Peyer's patch (tissue), 4 donors: ENCODE measurements around the gene UGCG. TPM values are rescaled to one million over a fixed set of nuclear protein-coding genes. Genes with fewer than 3 reads are reported as not detected.

Source experiments
- DNase-seq, 3 donors: peaks; one replicate each; pipeline ENCODE4 v3.0.0-alpha.2; 2017 to 2019
- H3K27ac ChIP-seq, 4 donors: fragments of 200-600 bp; sonication (generic); one replicate each; pipeline ENCODE4 v1.5.1; 2016 to 2019
- H3K27me3 ChIP-seq, 2 donors: fragments of 200-600 bp; sonication (generic); one replicate each; pipeline ENCODE4 v1.5.1; 2019
- H3K36me3 ChIP-seq, 3 donors: fragments of 200-600 bp; sonication (generic); one replicate each; pipeline ENCODE4 v1.5.1; 2016 to 2019
- H3K4me1 ChIP-seq, 4 donors: fragments of 200-600 bp; sonication (generic); one replicate each; pipeline ENCODE4 v1.5.1; 2016 to 2019
- H3K4me3 ChIP-seq, 4 donors: fragments of 200-600 bp; sonication (generic); 1 replicate in 3 of 4; 2 replicates in 1 of 4; pipeline ENCODE4 v1.5.1; 2016 to 2019; ENCODE audit warnings: mild to moderate bottlenecking in 1 of 4
- H3K9me3 ChIP-seq, 4 donors: fragments of 200-600 bp; sonication (generic); one replicate each; pipeline ENCODE4 v1.5.1; 2016 to 2019; ENCODE audit warnings: mild to moderate bottlenecking in 1 of 4
- POLR2A ChIP-seq, 2 donors: fragments of 450-650 bp; IDR thresholded peaks; one replicate each; pipeline ENCODE4 v1.5.1; 2017; ENCODE audit warnings: antibody characterized with exemption in 2 of 2, mild to moderate bottlenecking in 2 of 2, moderate library complexity in 2 of 2
- total RNA-seq, 4 donors: library from RNA; depleted of rRNA; stranded (reverse); fragments of >200 nt; gene quantifications; one replicate each; pipeline ENCODE4 v1.1.0, GENCODE V29; 2016
- TF ChIP-seq, protein P1 (sequence below), 6 experiments: fragments of 450-650 bp in 4 of 6; fragments of 200-600 bp in 2 of 6; sonication (generic) in 1 of 6; IDR thresholded peaks; one replicate each; pipeline ENCODE4 v1.5.1; 2017 to 2019; ENCODE audit warnings: antibody characterized with exemption in 6 of 6, mild to moderate bottlenecking in 3 of 6, moderate library complexity in 1 of 6

The UGCG gene
- total RNA-seq, 4 donors from 2014 or later = 35.6 to 68.5 (median 61.4) TPM

- Histone ChIP-seq H3K36me3 (no peaks in the 10 kb centered on the region), H3K9me3 (no peaks in the 10 kb centered on the region), H3K4me3 (no peak overlapping the region), H3K27me3 (no peaks in the 10 kb centered on the region), H3K27ac (peak overlapping the region in 2 of 4 donors; percentile 78 to 93), H3K4me1 (peaks cover 0 to 16% (median 2%) of the 10 kb centered on the region in 4 donors)
- peak in 1 of 3 donors; percentile 55 for DNase-seq
- TF ChIP-seq POLR2A (IDR thresholded peaks at IDR 0.05) = no peak
- TF ChIP-seq, protein P1, sequence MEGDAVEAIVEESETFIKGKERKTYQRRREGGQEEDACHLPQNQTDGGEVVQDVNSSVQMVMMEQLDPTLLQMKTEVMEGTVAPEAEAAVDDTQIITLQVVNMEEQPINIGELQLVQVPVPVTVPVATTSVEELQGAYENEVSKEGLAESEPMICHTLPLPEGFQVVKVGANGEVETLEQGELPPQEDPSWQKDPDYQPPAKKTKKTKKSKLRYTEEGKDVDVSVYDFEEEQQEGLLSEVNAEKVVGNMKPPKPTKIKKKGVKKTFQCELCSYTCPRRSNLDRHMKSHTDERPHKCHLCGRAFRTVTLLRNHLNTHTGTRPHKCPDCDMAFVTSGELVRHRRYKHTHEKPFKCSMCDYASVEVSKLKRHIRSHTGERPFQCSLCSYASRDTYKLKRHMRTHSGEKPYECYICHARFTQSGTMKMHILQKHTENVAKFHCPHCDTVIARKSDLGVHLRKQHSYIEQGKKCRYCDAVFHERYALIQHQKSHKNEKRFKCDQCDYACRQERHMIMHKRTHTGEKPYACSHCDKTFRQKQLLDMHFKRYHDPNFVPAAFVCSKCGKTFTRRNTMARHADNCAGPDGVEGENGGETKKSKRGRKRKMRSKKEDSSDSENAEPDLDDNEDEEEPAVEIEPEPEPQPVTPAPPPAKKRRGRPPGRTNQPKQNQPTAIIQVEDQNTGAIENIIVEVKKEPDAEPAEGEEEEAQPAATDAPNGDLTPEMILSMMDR (IDR thresholded peaks at IDR 0.05) = no peak
Observed at GRCh38 chr9:111966124-111966723, 69.6 kb downstream of the UGCG start.

DNA sequence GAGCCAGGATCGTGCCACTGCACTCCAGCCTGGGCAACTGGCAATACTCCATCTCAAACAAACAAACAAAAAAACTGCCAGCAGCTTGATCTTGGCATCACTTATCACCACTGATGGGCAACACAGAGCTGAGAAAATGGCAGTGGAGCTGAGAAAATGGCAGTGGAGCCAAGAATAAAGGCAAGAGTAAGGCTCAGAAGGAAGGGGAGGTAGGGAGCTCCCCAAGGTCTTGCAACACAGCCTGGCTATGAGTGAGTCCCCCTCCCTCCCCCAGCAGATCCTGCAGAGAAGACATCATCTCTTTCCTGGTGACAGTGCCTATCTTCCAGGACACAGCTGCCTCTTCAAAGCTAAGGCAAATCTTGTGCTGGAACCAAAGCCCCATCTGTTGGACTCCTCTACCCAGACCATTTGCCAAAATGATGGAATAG is 70.3 kb downstream of the UGCG start:
- no peak for TF ChIP-seq POLR2A (IDR thresholded peaks at IDR 0.05)
- TF ChIP-seq, protein P1 (IDR thresholded peaks at IDR 0.05) = no peak
- DNase-seq = peak in 1 of 3 donors; percentile 43
- Histone ChIP-seq H3K9me3 (no peaks in the 10 kb centered on the region), H3K4me3 (no peak overlapping the region), H3K27ac (peak overlapping the region in 1 of 4 donors; percentile 93), H3K36me3 (no peaks in the 10 kb centered on the region), H3K4me1 (peaks cover 0 to 12% (median 2%) of the 10 kb centered on the region in 4 donors), H3K27me3 (no peaks in the 10 kb centered on the region)

DNA sequence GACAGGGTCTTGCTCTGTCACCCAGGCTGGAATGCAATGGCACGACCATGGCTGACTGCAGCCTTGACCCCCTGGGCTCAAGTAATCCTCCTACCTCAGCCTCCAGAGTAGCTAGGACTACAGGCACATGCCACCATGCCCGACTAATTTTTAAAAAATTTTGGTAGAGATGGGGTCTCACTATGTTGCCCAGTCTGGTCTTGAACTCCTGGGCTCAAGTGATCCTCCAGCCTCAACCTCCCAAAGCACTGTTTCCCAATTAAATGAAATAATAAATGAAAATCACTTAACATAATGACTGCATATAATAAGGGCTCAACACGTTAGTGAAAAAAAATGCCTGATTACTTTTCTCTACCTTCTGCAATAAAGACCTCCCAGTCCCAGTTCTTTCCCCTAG is 71.0 kb downstream of the UGCG start:
- DNase-seq = no peak
- no peak for TF ChIP-seq POLR2A (IDR thresholded peaks at IDR 0.05)
- TF ChIP-seq, protein P1 (IDR thresholded peaks at IDR 0.05) = no peak
- no peak overlapping the region for H3K27ac ChIP-seq
- H3K36me3 ChIP-seq = no peaks in the 10 kb centered on the region
- H3K27me3 ChIP-seq = no peaks in the 10 kb centered on the region
- no peak overlapping the region for H3K4me3 ChIP-seq
- no peaks in the 10 kb centered on the region for H3K9me3 ChIP-seq
- peaks cover 0 to 11% (median 2%) of the 10 kb centered on the region in 4 donors for H3K4me1 ChIP-seq

- H3K4me1 ChIP-seq = peaks cover 0 to 16% (median 2%) of the 10 kb centered on the region in 4 donors
- peak in 1 of 3 donors; percentile 45 for DNase-seq
- TF ChIP-seq POLR2A (IDR thresholded peaks at IDR 0.05) = no peak
- TF ChIP-seq, protein P1 (IDR thresholded peaks at IDR 0.05) = no peak
- H3K27me3 ChIP-seq = no peaks in the 10 kb centered on the region
- H3K36me3 ChIP-seq = no peaks in the 10 kb centered on the region
- H3K9me3 ChIP-seq = no peaks in the 10 kb centered on the region
- no peak overlapping the region for H3K4me3 ChIP-seq
- no peak overlapping the region for H3K27ac ChIP-seq
Observed at GRCh38 chr9:111969061-111969460, 72.4 kb downstream of the UGCG start.

GRCh38 chr9:111969622-111970021 is 73.0 kb downstream of the UGCG start:
- Histone ChIP-seq H3K4me1 (peaks cover 0 to 12% (median 2%) of the 10 kb centered on the region in 4 donors), H3K36me3 (no peaks in the 10 kb centered on the region), H3K4me3 (no peak overlapping the region), H3K27me3 (no peaks in the 10 kb centered on the region), H3K27ac (no peak overlapping the region), H3K9me3 (no peaks in the 10 kb centered on the region)
- TF ChIP-seq POLR2A (IDR thresholded peaks at IDR 0.05) = no peak
- TF ChIP-seq, protein P1 (IDR thresholded peaks at IDR 0.05) = no peak
- no peak for DNase-seq
